ENCODE results near the gene HAX1.
"Not testable (repeated sequence)": the region's sequence is repeated elsewhere in the genome, so short reads cannot be mapped to it uniquely, and the experiment has no call there.

Gene HAX1

DNA sequence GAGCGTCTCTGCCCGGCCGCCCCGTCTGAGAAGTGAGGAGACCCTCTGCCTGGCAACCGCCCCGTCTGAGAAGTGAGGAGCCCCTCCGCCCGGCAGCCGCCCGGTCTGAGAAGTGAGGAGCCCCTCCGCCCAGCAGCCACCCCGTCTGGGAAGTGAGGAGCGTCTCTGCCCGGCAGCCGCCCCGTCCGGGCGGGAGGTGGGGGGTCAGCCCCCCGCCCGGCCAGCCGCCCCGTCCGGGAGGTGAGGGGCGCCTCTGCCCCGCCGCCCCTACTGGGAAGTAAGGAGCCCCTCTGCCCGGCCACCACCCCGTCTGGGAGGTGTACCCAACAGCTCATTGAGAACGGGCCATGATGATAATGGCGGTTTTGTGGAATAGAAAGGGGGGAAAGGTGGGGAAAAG, 15.2 kb downstream of the HAX1 start:
- DNase-seq (ENCODE audit: low spot score): not testable (repeated sequence)

DNA sequence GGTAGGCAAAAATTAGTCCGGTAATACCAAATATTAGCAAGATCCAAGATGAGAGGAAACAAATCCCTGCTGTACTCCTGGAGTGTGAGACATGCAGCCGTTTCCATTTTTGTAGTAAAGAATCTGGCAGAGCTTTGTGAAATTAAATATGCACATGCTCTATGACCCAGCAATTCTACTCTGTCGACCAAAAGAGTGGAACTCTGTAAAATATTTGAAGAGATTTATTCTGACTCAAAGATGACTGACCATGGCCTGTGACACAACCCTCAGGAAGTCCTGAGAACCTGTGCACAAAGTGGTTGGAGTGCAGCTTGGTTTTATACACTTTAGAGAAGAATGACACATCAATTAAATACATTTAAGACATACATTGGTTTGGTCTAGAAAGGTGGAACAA, 16.2 kb downstream of the HAX1 start:
- no peak for DNase-seq (ENCODE audit: low spot score)

DNA sequence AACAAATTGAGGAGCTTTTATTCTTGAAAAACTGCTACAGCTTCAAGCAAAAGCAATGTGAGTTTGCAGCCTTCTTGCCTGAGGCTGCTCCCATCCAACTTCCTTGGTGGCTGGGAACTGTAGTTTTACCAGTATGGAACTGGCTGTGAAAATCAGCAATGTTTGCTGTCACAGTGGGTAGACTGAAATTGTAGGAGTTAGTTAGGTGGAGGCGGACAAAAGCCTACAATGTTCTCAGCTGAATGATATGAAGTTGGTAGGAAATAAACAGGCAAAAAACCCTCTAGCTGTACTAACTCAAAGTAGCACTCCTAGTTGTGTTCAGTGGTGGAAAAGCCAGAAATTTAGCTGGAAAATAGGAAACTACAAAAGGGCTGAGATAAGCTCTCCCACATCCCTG, 18.5 kb downstream of the HAX1 start:
- DNase-seq (ENCODE audit: low spot score): no peak

DNA sequence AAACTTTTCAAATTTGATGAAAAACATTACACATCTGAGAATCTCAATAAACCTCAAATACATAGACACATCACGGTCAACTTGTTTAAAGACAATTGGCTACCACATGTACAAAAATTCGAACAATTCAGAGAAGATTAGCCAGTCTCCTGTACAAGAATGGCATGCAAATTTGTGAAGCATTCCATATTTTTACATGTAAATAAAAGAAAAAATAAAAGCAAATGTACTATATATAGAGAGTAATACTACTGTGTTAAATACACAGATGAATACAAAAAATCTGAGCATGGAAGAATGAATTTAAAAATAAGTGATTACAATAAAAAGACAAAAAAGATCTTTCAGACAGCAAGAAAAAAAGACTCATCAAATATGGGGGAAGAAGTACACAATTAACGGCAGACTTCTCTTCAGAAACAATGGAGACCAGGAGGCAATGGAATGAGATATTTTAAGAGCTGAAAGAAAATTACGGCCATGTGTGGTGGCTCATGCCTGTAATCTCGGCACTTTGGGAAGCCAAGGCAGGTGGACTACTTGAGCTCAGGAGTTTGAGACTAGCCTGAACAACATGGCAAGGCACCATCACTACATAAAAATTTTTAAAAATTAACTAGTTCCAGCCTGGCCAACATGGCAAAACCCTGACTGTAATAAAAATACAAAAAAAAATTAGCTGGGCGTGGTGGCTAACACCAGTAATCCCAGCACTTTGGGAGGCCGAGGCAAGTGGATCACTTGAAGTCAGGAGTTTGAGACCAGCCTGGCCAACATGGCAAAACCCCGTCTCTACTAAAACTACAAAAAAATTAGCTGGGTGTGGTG, 23.2 kb downstream of the HAX1 start:
- no peak for DNase-seq (ENCODE audit: low spot score)

DNA sequence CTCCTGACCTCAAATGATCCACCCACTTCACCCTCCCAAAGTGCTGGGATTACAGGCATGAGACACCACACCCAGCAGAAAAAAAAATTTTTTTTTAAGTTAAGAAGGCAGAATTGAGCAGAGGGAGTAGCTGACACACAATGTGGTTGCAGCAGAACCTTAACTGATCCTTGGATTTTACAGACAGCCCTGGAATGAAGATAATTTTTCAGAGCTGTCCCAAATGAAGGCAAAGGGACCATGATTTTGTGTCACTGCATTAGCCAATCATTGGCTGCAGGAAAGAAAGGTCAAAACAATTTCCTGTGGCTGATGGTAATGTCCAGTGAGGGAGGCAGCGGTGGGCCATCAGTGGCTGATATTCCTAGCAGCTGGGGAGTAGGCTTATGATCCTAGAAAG, 29.2 kb downstream of the HAX1 start:
- no peak for DNase-seq (ENCODE audit: low spot score)

DNA sequence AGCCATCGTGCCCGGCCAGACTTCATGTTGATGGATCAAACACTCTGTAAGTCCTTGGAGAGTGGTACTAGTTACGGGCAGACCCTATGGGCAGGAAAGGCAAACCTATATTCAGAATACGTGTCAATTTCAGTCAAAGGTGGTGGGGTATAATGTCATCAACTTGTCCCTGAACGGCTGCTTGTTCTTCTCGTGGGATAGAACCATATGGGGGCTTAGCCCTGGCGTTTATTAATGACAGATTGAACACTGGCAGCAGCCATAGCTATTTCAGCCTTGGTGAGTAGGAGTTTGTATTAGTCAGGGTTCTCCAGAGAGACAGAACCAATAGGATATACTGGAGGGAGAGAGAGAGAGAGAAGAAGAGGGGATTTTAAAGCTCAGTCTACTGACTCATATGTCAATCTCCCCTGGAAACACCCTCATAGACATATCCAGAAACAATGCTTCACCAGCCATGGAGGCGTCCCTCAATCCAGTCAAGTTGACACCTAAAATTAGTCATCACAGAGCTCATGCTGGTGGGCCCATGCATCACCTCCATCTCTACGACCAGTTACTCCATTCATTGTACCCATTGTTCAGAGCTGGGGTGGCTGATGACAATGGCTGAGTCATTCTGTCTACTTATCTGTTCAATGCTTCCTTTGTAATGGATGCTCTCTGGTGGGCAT, 32.4 kb downstream of the HAX1 start:
- DNase-seq (ENCODE audit: low spot score): no peak

DNA sequence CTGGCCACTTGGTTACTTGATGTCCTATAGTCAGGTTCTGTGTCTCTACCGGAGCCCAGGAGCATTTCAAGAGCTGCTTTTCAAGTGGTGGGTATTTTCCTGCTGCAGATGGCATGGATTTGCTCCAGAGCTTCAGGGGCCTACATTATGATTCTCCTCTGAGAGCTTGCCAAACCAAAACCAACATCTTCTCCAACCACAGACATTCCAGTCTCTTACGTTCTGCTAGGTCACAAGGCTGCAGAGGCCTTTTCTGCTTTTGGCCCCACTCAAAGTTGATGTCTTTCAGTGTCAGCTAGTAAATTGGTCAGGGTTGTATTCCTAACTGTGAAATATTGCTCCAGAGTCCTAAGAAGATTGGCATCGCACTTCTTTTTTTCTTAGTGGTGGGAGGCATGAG, 33.7 kb downstream of the HAX1 start:
- no peak for DNase-seq (ENCODE audit: low spot score)

DNA sequence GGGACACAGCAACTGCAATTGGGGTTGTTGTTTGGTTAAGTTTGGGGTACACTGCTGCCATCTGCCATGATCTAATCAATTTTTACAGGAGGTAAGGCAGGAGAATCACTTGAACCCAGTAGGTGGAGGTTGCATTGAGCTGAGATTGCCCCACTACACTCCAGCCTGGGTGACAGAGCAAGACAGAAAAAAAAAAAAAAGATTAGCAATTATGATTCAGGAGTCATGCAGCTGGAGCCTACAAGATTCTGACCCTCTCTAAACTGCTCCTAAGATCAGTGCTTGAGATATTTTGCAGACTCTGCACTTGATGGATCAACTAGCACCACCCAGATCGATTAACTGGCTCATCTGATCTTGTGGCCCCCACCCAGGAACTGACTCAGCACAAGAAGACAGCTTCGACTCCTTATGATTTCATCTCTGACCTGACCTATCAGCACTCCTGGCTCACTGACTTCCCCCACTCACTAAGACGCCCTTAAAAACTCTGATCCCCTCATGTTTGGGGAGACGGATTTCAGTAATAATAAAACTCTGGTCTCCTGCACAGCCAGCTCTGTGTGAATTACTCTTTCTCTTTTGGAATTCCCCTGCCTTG, 35.3 kb downstream of the HAX1 start:
- DNase-seq (ENCODE audit: low spot score): not testable (repeated sequence)

DNA sequence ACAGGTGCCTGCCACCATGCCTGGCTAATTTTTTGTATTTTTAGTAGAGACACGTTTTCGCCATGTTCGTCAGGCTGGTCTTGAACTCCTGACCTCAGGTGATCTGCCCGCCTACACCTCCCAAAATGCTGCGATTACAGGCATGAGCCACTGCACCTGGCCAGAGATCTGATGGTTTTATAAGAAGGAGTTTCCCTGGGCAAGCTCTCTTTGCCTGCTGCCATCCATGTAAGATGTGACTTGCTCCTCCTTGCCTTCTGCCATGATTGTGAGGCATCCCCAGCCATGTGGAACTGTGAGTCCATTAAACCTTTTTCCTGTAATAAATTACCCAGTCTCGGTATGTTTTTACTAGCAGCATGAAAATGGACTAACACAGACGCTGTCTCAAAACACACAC, 36.7 kb downstream of the HAX1 start:
- DNase-seq (ENCODE audit: low spot score): not testable (repeated sequence)

DNA sequence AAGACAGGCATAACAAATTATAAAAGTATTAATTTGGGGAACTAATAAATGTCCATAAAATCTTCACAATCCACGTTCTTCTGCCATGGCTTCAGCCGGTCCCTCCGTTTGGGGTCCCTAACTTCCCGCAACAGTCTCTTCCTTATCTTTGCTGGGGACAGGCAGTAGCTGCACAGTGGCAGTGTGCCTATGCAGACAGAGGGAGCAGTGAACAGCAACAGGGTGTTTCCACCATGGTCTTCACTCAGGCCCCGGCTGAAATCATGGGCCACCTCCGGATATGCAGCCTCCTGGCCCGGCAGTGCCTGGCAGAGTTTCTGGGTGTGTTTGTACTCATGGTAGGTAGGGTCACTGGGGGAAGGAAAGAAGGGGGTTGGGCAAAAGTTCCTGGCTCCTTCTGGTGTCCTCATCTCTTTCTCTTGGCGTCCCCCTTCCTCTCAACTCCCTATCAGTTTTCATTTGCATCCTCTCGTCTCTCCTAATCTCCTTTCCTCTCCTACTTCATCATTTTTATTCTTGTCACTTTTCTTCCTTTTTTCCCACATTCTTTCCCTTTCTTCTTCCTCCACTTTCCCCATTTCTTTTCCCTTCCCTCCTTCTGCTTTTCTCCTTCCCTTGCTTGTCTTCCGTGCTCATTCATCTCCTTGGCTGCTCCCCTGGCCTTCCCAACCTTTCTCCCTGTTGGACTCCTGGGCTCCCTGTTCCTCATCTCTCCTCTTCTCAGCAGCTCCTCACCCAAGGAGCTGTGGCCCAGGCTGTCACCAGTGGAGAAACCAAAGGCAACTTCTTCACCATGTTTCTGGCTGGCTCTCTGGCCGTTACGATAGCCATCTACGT, 40.0 kb downstream of the HAX1 start:
- DNase-seq (ENCODE audit: low spot score): not testable (repeated sequence)

DNA sequence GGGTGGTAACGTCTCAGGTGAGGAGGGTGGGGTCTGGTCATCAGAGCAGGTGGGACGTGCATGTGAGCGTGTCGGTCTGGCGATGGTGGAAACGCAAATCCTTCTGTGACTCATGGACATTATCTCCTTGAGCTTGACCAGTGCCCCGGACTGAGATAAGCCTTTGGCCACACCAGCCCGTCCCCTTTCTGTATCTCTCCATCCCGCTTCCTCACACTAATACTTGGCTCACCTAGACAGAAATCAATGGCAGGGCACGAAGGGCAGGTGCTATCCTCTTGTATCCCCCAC, 40.6 kb downstream of the HAX1 start:
- DNase-seq (ENCODE audit: low spot score): no peak

DNA sequence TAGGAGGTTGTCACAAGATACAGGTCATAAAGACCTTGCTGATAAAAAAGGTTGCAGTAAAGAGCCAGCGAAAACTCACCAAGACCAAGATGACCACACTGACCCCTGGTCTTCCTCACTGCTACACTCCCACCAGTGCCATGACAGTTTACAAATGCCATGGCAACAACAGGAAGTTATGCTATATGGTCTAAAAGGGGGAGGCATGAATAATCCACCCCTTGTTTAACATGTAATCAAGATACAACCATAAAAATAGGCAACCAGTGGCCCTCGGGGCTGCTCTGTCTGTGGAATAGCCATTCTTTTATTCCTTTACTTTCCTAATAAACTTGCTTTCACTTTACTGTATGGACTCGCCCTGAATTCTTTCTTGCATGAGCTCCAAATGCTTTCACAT, 41.8 kb downstream of the HAX1 start:
- not testable (repeated sequence) for DNase-seq (ENCODE audit: low spot score)

DNA sequence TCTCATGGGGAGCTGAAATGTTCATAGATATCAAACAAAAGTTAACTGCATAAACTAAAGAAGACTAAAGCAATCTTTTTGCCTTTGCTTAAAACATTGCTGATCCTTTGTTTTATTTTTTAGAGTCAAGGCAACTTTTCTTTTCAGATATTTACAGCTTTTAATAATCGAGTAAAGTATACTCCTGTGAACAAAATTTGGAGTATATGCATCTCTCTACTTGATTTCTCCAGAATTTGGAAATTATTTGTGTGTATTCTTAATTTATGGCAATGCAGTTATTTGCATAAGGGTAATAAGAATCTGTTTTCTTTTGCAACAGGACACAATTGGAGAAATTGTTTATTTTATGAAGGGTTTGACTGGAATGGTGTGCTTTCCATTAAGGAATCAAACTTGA, 44.3 kb downstream of the HAX1 start:
- DNase-seq (ENCODE audit: low spot score): no peak

DNA sequence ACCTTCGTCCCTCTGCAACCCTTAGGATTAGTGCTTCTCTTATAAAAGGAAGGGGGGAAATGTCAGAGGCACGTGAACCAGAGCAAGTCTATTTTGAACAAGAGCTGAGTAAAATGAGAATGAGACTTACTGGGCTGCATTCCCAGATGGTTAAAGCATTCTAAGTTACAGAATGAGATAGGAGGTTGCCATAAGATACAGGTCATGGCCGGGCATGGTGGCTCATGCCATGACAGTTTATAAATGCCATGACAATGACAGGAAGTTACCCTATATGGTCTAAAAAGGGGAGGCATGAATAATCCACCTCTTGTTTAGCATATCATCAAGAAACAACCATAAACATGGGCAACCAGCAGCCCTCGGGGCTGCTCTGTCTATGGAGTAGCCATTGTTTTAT, 46.0 kb downstream of the HAX1 start:
- no peak for DNase-seq (ENCODE audit: low spot score)

DNA sequence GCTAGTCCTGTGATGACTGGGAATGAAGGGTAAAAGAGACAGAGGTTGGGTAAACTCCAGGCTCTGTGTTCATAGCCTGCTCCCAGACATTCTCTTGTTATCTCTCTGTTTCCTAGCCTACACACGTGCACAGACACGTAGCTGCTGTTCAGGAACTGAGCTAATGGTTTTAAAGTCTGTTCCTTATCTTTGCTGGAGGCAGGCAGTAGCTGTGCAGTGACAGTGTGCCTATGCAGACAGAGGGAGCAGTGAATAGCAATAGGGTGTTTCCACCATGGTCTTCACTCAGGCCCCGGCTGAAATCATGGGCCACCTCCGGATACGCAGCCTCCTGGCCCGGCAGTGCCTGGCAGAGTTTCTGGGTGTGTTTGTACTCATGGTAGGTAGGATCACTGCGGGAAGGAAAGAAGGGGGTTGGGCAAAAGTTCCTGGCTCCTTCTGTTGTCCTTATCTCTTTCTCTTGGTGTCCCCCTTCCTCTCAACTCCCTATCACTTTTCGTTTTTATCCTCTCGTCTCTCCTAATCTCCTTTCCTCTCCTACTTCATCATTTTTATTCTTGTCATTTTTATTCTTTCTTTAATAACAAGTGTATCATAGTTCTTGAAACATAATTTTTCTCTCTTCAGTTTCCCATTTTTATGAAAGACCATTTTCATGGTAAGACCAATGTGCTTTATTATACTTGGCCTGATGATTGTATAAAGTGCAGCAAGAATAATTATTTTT, 48.6 kb downstream of the HAX1 start, which contains the start of gene AQP10:
TSS of gene AQP10 (plus strand) at position 212 of the 727 bp plus-strand sequence. CDS start at position 275, 63 bp downstream.
- no peak for DNase-seq (ENCODE audit: low spot score)

DNA sequence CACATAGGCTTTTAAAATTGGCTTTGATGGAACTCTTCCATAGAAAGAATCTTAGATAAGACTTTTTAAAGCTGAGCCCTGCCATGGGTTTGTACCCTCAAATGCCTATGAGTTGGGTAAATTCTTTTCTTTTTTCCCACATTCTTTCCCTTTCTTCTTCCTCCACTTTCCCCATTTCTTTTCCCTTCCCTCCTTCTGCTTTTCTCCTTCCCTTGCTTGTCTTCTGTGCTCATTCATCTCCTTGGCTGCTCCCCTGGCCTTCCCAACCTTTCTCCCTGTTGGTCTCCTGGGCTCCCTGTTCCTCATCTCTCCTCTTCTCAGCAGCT, 49.1 kb downstream of the HAX1 start:
- not testable (repeated sequence) for DNase-seq (ENCODE audit: low spot score)

DNA sequence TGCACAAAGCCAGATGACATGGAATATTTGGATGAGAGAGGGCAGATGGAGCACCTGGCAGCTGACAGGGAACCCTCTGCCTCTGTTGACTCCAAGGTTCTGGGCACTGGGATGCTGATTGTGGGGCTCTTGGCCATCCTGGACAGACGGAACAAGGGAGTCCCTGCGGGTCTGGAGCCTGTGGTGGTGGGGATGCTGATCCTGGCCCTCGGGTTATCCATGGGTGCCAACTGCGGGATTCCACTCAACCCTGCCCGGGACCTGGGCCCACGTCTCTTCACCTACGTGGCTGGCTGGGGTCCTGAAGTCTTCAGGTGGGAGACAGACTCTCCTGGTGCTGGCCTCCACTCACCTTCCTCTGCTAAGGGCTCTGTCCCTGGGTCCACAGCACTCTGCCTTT, 51.1 kb downstream of the HAX1 start:
- DNase-seq (ENCODE audit: low spot score): no peak

DNA sequence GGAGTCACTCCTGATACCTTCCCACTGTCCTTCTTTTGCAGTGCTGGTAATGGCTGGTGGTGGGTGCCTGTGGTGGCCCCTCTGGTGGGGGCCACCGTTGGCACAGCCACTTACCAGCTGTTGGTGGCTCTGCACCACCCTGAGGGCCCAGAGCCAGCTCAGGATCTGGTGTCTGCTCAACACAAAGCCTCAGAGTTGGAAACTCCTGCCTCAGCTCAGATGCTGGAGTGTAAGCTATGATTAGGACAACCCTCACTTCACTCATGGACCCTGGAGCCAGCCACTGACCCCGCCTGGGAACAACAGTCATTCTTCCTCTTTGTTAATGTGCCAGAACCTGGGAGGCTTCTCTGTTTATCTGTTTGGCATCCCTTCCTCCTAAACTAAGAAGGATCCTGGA, 51.8 kb downstream of the HAX1 start:
- peak; percentile 49 for DNase-seq (ENCODE audit: low spot score)

DNA sequence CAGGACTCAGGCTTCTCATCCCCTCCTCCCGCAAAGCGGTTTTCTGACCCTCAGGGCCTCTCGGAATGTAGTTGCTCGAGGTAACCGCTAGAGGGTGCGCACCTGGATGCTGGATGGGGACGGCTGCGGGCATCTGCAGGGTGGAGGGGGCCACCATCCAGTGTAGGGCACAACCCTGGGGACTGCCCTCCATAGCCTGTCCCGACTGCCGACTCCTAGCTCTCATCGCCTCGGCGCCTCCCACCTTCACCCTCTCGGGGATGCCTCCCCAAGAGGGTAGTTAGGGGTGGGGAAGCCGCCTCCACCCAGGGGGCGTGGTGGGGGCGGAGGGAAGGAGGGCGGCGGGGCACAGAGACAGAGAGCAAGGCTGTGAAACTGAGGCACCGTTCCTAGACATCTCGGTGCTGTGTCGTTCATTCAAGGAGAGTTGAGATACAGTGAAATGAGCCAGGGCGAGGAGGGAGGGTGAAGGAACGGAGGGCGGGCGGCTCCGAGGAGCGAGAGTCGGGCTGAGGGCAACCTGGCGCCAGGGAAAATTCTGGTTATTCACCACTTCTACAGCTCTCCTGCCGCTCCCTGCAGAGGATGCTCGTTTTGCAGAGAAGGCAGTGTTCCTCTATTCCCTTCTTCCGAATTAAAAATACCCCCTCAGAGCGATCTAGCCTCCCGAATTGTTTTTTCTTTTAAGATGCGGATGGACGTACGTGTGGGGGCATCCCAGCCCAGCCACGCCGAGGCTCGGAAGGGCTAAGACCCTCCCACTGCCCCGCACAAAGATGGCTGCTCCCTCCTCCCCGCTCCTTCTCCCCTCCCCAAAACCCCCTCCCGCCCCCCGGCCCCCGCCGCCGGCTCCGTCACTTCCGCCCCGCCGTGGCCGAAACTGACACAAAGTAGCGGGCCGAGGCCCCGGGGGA, 52.5 kb downstream of the HAX1 start, which contains the start of gene ATP8B2:
TSS of gene ATP8B2 (plus strand) at position 857 of the 914 bp plus-strand sequence. CDS start 2,617 bp downstream, outside the sequence.
- DNase-seq (ENCODE audit: low spot score): peak; percentile 89
